Epidermal melanocyte (primary cell): Measurements from ENCODE around the gene ADGRG6.
"Not testable (repeated sequence)": the region's sequence is repeated elsewhere in the genome, so short reads cannot be mapped to it uniquely, and the experiment has no call there.

ENCODE experiments used
- DNase-seq: peaks from one replicate; pipeline ENCODE4 v3.0.0; 2011; ENCODE audit warnings: low spot score; ENCODE audit not compliant: insufficient read length

ADGRG6 gene

DNA sequence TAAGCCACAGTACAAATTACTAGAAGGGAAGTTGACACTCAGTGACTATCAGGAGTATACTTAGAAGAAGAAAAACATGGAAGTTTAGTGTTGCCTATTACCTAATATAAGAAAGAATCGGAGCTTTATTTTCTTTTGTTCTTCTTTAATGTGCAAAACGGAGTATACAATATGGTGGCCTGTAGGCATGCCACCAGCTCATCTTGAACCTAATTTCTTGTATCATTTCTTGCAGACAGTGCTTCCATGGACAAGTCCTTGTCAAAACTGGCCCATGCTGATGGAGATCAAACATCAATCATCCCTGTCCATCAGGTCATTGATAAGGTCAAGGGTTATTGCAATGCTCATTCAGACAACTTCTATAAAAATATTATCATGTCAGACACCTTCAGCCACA is 141.3 kb downstream of the ADGRG6 start:
- no peak for DNase-seq

DNA sequence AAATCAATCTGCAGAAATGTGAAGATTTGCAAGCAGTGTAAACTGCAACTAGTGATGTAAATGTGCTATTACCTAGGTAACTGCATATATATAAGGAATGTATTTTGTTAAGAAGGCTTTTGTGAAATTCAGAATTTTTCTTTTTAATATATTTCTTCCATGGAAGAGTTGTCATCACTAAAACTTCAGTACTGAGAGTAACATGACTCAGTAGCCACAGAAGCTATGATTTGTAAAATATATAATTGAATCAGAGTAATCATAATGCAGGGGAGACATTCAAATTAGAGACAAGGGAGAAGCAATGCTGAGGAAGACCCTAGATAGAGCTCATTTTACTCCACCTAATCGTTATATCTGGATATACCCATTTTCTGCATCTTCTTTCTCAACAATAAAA is 141.7 kb downstream of the ADGRG6 start:
- DNase-seq: no peak

DNA sequence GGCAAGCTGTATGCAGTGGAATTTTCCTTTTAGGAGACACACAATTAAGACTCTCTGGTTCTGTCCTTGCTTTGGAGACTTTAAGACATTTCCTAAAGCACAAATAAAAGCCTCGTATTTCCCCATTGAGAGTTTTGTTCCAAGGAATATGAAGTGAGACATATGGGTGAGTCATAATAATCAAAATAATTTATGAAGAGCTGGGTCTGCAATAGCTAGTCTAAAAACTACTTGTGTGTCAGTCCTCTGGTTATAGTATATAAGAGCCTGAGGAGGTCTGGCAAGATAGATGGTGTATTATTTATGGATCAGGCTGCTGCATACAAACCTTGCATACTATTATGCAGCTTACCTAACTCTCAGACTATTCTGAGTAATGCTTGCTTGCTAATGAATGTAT is 142.6 kb downstream of the ADGRG6 start:
- DNase-seq: no peak

DNA sequence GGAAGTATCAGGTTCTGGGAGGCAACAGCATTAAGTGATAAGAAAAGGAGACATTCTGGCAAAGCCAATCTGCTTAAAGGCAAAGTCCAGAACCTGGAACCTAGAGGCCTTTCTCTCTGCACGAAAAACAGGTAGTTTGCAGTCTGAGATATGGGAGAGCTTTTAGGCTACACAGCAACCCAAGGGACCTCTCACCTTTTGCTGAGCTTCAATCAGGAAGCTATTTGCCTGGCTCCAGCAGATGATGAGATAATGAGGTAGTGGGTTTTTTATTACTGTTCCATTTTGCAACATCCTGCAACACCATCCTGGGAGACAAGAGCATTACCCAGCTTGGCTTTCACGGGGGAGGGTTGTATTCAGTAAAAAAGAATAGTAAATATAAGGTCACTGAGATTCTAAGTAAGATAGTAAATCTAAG is 143.1 kb downstream of the ADGRG6 start:
- DNase-seq: no peak

DNA sequence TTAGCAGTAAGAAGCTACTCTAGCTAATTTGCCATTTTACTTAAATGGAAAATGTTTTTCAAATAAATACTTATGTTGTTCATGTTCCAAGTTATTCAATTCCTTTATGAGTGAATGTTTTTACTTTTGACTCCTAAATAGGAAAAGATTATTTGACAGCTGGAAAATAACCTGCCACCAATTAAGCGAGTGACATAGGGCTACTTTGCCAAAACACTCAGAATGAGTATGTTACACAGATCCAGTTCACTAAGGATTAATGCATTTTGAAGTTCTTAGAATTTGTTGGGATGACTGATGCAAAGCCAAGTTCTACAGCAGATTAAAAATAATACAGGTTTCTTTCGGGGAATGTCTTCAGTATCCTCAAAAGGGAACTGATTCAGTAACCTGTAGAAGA is 144.4 kb downstream of the ADGRG6 start:
- no peak for DNase-seq

DNA sequence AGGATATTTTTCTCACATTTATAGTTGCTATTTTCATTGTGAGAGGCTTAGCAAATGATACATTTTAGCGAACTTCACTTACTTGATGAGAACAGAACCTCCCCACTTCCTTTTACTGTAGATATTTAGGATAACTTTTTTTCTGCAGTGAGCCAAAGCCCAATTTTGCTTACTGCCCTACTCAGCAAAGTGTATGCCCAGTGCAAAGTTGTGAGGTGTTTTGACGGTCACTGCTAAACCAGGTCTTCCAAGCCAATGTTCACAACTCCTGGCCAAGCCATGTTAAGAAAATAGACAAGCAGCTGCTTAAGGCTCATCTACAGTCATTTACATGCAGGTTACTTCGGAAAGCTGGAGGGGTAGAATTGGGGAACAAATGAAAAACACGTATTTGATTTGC is 144.8 kb downstream of the ADGRG6 start:
- no peak for DNase-seq

DNA sequence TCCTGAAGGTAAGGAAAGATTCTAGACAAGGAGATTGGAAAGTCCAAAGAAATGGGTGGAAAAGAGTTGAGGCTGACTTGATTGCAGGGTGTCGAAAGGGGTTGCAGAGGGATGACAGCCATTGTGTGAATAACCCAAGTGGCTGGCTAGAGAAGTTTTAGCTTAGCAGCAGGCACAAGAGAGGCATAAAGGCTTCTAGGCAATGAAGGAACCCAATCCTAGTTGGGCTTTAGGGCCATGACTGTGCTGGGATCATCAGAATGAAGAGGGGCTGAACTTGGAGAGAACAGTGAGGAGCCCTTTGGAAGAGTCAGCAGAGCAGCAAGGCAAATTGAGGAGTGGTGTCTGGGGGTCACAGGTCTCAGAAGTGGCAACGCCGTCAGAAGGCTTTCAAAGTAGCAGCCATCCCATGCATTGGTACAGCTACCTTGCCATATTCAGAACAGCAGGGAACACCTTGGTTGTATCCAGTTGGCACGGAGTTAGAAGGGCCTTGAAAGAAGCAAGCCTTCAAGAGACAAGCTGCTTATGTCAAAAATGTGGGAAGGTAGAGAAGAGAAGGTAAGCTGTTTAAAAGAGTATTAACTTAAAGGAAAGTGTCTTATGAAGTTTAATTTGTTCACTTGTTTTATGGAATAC is 146.4 kb downstream of the ADGRG6 start:
- no peak for DNase-seq

DNA sequence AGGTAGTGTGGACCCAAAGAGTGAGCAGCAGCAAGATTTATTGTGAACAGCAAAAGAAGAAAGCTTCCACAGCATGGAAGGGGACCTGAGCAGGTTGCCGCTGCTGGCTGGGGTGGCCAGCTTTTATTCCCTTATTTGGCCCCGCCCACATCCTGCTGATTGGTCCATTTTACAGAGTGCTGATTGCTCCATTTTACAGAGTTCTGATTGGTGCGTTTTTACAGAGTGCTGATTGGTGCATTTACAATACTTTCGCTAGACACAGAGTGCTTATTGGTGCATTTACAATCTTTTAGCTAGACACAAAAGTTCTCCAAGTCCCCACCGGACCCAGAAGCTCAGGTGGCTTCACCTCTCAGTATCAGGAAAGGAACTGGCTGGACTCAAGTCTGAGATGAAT is 149.0 kb downstream of the ADGRG6 start:
- DNase-seq: not testable (repeated sequence)

DNA sequence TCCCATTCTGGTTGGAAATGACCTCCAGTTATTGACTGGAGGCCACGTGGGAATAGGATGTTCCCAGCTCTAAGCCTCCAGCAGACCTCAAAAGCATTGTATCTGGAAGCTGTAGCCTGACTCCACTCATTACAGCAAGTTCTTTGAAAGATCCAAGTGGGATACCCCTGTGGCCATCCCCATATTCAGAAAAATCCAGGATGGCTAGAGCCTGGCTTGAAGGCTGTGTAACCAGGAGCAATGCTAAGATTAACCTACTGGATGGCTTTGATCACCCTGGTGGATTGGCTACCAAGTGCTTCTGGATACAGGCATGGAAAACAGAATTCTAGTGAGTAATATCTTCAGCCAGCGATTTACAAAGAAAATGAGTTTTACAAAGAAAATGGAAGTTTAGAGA is 151.2 kb downstream of the ADGRG6 start:
- DNase-seq: no peak

DNA sequence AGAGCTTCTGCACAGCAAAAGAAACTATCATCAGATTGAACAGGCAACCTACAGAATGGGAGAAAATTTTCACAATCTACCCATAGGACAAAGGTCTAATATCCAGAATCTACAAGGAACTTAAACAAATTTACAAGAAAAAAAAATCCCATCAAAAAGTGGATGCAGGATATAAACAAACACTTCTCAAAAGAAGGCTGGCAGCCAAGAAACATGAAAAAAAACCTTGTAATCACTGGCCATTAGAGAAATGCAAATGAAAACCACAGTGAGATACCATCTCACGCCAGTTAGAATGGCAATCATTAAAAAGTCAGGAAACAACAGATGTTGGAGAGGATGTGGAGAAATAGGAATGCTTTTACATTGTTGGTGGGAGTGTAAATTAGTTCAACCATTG is 152.4 kb downstream of the ADGRG6 start:
- not testable (repeated sequence) for DNase-seq

DNA sequence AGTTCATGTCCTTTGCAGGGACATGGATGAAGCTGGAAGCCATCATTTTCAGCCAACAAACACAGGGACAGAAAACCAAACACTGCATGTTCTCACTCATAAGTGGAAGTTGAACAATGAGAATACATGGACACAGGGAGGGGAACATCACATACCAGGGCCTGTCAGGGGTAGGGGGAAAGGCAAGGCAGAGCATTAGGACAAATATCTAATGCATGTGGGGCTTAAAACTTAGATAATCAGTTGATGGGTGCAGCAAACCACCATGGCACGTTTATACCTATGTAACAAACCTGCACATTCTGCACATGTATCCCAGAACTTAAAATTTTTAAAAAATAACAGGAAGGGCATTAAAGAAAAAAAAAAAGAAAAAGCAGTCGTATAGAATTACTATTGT is 153.0 kb downstream of the ADGRG6 start:
- not testable (repeated sequence) for DNase-seq

DNA sequence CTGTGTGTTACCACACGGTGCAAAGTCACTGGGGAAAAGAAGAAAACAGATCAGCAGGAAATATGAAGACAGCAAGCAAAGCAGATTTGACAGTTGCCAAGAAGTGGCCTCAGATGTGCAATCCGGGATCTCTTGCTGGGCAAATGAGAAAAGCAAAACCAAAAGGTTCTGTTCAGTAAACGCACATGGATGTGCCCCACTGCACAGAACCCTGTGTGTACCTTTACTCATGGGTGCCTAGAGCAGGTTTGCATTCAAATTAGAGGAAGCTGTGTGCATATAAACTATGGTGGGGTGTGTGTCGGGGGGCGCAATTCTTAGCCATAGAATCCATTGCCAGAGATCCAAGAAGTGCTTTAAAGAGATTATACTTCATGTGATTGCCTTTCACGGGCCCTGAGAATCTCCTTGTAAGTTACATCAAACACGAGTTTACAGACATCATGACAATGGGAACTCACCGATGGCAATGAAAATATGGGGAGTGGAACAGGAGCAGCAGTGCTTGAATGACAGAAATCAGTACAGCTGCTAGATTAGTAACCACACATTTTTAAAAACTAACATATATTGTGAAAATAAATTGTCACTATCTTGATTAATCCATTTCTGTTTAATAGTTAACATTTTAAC is 154.3 kb downstream of the ADGRG6 start:
- no peak for DNase-seq

DNA sequence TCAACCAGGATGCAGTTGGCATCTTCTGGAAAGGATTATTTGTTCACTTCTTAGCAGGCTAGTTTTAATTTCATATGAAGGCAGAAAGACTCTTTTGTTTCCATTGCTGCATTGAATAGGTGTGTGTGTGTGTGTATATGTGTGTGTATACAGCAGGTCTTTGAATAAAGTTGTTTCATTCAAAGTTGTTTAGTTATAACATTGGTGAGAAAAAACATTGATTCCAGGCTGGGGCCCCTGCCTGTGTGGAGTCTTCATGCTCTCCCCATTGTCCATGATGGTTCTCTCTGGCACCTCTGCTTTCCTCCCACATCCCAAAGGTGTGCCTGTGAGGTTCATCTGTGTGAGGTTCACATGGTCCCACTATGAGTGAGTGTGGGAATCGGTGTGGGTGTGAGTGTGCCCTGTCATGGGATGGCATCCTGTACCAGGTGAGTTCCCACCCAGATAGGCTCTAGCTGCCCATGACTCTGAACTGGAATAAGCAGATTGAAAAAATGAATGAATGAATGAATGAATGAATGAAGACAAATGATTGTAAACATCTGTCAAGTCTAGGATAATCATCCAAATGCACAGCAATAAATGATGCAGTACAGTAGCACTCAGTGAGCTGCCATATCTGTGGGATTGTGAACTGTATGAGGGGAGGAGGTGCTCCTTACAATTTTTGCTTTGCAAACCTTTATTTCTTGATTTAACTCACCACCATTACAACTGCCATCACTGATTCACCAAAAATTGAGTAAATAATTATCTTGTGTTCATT is 156.0 kb downstream of the ADGRG6 start:
- no peak for DNase-seq

DNA sequence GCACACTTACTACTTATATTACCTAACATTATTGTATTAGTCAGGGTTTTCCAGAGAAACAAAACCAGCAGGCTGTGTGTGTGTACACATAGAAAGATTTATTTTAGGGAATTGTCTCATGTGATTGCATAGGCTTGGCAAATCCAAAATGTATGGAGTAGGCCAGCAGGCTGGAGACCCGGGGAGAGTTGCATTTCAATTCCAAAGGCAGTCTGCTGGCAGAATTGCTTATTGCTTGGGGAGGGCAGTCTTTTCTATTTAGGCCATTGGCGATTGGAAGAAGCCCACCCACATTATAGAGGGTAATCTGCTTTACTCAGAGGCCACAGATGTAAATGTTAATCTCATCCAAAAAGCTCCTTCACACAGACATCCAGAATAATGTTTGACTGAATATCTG is 157.0 kb downstream of the ADGRG6 start:
- no peak for DNase-seq

DNA sequence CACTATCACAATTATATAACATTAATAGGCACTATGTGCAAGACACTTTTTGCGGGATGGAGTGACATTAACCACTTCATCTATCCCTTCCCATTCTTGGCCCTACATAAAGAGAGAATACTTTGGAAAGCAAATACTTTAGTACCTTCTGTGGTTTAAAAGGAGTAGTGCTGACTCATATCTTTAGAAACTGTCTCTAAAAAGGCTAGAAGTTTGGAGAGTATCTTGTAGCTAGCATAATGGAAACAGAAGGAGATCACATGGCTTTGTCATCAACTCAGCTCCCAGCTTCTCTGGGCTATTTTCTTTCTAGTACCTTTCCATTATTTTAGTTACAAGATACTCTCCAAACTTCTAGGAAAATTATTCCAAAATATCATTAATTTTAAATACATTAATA is 157.5 kb downstream of the ADGRG6 start:
- no peak for DNase-seq

DNA sequence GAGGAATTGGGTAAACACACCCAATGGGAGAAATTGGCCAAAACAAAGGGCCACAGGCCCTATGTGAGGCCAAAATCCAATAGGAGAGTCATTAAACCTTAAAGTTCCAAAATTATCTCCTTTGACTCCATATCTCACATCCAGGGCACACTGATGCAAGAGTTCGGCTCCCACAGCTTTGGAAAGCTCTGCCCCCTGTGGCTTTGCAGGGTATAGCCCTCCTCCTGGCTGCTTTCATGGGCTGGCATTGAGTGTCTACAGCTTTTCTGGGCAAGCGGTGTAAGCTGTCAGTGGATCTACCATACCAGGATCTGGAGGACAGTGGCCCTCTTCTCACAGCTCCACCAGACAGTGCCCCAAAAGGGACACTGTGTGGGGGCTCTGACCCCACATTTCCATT is 160.5 kb downstream of the ADGRG6 start:
- DNase-seq: no peak

DNA sequence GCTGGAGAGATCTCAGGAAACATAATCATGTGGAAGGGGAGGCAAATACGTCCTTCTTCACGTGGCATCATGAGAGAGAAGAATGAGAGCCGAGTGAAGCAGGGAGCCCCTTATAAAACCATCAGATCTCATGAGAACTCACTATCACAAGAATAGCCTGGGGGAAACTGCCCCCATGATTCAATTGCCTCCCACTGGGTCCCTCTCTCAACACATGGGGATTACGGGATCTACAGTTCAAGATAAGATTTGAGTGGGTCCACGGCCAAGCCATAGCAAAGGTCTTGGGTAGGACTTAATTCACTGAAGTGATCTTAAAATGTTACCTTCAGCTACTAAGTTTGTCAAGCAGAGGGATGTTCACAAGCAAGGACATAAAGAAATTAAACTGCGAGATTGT is 162.2 kb downstream of the ADGRG6 start:
- DNase-seq: no peak

DNA sequence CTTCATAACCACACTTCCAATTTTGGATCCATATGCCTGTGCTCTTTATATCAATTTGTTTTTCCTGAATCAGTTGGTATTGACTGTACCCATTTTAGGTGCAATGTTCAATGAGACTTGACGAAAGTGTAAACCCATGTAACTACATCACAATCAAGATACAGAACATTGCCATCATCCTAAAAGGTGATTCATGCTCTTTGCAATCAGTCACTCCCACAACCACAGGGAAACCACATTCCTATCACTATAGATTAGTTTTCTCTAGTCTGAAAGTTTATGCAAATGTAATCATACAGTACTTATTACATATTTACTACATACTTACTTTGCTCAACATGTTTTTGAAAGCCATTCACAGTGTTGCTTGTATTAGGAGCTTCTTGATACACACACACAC is 167.4 kb downstream of the ADGRG6 start:
- no peak for DNase-seq

DNA sequence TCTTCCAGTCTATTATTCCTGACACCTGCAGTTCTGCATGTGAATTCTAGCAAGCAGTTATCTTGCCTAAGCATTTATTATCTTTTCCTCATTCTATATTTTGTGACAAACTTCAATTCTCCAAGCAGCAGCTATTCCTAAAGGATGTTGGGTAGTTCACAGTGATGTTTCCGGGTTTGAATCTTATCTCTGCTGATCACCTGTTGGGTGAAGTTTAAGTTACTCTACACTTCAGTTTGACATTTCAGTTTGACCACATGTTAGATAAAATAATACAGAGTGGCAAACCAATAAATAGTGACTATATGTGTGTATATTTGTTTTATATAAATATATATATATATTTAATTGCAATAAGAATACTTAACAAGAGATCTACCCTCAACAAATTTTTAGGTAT is 168.6 kb downstream of the ADGRG6 start:
- no peak for DNase-seq

DNA sequence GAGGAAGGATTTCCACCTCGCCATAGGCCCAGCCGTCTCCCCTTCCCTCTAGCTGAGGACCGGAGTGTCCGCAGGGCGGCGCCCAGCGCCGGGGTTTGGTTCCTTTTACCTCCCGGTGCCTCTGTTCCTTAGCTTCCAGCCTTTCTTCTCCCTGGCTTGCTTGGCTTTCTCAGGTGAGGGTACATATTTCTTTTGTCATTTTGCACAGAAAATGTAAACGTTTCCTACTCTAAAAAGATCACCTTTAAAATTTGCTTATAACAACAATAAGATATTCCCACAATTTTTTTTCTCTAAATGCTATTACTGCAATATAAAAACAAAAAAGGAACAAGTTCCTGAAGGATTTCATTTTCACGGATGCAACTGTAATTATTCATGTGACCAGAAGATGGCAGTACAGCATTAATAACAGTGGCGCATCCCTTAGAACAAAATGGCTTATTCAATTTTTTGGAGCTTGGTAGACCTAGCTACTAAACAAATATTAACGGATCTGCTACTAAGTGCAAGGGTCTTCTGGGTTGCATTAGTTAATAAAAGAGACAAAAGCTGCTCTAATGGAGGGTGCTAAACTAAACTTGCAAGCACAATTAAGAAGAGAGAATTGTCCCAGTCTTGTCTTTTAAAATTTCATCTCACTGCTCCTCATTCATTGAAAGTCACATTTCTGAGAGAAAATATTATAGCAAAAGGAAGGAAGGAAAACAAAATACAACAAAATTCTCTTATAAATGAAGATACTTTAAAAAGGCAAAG is 172.9 kb downstream of the ADGRG6 start:
- peak; percentile 51 for DNase-seq

DNA sequence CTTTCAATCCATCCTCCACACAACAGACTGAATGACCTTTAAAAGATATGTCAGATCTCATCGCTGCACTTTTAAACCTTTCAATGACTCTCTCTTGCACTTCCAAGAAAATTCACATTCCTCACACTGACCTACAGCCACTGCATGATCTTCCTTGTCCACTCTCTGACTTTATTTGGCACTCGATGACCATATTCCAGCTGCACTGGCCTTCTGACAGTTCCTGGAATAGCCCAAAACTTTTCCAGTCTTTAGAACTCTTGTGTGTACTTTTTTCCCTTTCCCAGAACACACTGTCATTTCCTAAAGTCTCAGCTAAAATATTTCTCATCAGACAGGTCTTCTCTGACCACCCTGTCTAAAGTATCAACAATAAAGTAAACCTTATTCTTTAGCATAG is 174.6 kb downstream of the ADGRG6 start:
- DNase-seq: no peak

DNA sequence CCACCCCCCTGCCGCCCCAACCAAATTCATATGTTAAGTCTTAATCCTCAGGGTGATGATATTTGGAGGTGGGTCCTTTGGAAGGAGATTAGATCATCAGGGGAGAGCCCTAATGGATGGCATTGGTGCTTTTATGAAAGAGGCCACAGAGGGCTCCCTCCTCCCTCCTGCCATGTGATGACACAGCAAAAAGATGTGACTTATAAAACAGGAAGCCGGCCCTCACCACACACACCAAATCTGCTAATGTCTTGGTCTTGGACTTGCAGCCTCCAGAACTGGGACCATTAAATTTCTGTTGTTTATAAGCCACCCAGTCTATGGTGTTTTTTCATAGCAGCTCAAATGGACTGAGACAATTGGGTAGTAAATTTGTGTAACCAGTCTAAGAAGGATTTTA is 176.3 kb downstream of the ADGRG6 start:
- DNase-seq: no peak
